GM06990 (cell line): ENCODE results near the gene BGN.

Experiments
- DNase-seq: peaks from one replicate; pipeline ENCODE4 v3.0.0-alpha.2; 2011; ENCODE audit not compliant: insufficient read length; ENCODE audit errors: extremely low read depth
- H3K27me3 ChIP-seq: replicated peaks from 2 replicates; pipeline ENCODE4 v1.6.0; 2011; ENCODE audit warnings: low read length; ENCODE audit not compliant: control insufficient read depth, insufficient read depth
- H3K36me3 ChIP-seq: 2 replicates; pipeline ENCODE4 v1.5.1; 2011; ENCODE audit warnings: low read length; ENCODE audit not compliant: control insufficient read depth, insufficient read depth
- H3K4me3 ChIP-seq: replicated peaks from 2 replicates; pipeline ENCODE4 v1.5.1; 2011; ENCODE audit warnings: low read depth, mild to moderate bottlenecking, control low read depth, low read length
- TF ChIP-seq, protein P1 (sequence below): IDR thresholded peaks from 2 replicates; pipeline ENCODE4 v1.5.1; 2011; ENCODE audit warnings: low read length, control low read depth, mild to moderate bottlenecking, inconsistent platforms; ENCODE audit not compliant: insufficient read depth, poor library complexity, severe bottlenecking

Gene BGN

DNA sequence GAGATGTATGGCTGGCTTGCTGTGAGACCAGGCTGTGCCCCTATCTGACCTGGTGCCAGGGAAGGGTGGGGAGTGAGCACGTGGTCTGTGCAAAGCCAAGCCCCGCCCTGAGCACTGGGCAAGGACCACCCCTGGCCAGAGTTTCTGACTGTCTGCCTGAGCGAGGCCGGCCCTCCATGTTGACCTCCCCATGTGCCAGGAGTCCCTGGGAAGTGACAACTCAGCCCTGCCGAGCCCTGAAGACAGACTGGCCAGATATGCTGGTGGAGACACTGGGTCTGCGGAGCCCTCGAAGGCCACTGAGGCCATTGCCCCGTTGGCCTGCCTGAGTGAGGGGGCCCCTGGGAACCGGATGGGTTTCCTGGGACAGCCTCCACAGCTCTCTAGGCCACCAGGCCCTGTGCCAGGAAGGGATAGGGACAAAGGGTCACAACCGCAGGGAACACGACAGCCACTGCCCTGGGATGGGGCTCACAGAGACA lies 7.1 kb upstream of the BGN start:
- TF ChIP-seq, protein P1, sequence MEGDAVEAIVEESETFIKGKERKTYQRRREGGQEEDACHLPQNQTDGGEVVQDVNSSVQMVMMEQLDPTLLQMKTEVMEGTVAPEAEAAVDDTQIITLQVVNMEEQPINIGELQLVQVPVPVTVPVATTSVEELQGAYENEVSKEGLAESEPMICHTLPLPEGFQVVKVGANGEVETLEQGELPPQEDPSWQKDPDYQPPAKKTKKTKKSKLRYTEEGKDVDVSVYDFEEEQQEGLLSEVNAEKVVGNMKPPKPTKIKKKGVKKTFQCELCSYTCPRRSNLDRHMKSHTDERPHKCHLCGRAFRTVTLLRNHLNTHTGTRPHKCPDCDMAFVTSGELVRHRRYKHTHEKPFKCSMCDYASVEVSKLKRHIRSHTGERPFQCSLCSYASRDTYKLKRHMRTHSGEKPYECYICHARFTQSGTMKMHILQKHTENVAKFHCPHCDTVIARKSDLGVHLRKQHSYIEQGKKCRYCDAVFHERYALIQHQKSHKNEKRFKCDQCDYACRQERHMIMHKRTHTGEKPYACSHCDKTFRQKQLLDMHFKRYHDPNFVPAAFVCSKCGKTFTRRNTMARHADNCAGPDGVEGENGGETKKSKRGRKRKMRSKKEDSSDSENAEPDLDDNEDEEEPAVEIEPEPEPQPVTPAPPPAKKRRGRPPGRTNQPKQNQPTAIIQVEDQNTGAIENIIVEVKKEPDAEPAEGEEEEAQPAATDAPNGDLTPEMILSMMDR: no peak
- Histone ChIP-seq H3K27me3 (no peaks in the 10 kb centered on the region), H3K36me3 (no peaks in the 10 kb centered on the region), H3K4me3 (no peak overlapping the region)
- no peak for DNase-seq

DNA sequence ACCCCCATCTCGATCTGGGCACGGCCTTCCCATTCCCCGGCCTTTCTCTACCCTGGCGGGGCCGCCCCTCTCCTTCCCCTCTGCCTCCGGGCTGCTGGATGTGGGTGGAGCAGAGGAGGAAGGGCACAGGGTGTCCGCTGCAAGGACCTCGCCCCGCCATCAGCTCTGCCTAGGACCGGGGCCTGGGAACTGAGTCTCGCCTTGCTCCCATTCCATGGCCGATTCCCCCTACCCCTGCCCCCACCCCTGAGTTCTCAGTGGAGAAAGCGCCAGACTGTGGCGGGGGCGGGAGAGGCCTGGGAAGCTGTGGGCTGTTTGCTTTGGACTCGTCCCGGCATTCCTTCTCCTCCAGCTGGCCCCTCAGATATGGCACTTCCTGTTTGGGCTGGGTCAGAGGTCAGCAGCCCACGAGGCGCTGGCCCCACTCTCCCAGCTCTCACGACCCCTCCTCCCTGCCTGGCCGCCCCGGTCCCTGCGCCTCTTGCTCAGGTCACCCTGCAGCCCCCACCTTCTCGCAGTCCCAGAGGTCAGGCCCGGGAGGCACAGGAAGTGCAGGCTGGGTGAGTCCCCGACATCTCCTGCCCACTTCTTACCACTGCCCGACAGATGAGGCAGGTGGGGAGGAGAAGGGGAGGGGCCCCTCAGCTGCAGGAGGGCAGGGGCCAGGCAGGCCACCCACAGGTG lies 6.4 kb upstream of the BGN start:
- TF ChIP-seq, protein P1: no peak
- DNase-seq: no peak
- Histone ChIP-seq H3K36me3 (no peaks in the 10 kb centered on the region), H3K27me3 (no peaks in the 10 kb centered on the region), H3K4me3 (no peak overlapping the region)

DNA sequence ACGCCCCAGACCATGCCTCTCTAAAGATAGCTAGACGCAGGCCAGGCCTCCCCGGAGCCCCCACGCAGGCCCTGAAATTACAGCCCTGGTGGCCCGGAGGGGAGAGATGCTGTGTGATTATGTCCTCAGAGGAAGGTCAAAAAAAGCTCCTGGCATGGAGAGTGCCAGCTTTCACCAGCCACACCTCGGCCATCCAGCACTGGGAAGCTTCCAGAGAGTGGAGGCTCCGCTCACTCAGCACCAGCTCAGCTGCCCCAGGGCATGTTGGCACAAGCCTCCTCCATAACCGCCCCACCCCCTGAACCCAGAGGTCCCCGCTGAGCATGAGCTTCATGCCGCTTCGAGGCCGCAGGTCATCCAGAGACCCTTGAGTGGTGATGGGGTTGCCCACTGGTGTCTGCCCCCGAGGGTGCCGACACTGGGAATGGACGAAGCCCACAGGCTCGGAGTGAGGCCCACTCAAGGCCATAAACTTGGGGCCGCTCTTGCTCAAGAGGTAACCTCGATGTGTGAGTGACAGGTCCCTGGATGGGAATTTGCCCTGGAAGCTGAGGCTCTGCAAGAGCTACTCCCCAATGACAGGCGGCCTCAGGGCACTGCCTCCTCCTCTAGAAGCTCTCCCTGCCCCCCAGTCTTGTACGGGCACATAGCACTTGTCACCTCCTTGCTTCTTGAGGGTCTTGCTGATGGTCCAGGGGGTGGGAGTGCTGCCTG lies 4.4 kb upstream of the BGN start:
- H3K36me3 ChIP-seq: no peaks in the 10 kb centered on the region
- no peak overlapping the region for H3K4me3 ChIP-seq
- H3K27me3 ChIP-seq: no peaks in the 10 kb centered on the region
- DNase-seq: no peak
- TF ChIP-seq, protein P1: no peak

DNA sequence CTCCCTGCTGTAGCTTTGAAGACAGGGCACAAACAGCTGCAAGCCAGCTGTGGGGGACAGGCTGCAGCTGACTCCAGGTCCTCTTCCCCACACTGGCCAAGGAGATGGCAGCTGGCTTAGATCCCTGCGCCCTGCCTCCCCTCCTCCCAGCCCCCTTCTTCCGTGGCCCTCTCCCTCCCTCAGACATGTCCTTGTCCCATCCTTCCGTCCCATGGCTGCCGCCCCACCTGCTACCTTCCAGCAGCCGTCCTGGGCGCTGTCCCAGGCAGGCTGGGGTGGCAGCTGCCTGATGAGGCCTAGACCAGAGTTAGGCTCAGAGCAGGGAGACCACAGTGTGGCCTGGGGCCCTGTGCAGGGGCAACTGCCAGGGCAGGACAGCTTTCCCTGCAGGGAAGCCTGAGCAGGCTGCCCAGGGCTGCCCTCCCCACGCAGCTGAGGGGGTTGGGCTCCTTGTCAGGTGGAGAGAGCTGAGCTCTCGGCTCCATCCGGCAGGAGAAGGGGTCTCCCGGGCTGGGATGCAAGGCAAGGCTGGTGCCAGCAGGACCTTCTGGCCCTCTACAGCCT lies 3.3 kb upstream of the BGN start:
- no peaks in the 10 kb centered on the region for H3K27me3 ChIP-seq
- H3K36me3 ChIP-seq: no peaks in the 10 kb centered on the region
- no peak overlapping the region for H3K4me3 ChIP-seq
- TF ChIP-seq, protein P1: no peak
- DNase-seq: no peak

DNA sequence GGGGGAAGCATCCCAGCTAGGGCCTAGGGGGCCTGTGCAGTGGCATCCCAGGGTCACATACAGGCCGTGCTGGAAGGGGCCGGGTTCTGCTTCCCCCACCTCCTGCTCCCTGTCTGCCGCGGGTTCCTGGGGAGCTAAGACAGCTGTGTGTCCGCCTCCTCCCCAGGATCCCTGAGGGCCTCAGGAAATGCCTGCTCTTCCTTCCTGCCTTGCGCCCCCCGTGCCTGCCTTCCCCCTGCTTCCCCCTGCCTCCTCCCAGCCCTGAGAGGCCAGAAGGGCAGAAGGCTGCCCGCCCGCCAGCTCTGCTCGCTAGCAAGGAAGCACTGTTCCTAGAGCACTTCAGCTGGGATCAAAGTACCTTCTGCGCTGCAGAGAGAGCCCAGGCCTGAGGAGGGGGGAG lies 2.9 kb upstream of the BGN start:
- Histone ChIP-seq H3K36me3 (no peaks in the 10 kb centered on the region), H3K27me3 (no peaks in the 10 kb centered on the region), H3K4me3 (no peak overlapping the region)
- no peak for DNase-seq
- TF ChIP-seq, protein P1: no peak
